Measurements from ENCODE around the gene PDE2A. TPM values are rescaled to one million over a fixed set of nuclear protein-coding genes. Genes with fewer than 3 reads are reported as not detected.

PDE2A gene
- total RNA-seq, 2 donors from 2014 or later = 3.7 to 13.3 TPM

DNA sequence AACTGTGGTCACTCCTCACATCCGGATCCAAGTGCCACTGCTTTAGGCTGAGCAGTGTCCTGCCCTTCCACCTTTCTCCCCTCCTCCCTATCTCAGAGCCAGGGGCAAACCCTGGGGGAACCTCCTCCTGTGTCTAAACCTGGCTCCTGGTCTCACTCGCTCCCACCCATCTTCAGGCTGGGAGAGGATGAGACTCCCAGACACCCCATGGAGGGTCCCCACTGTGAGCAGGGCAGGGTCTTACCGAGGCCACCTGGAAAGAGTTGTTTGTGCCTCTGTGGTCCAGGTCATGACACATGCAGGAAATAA, 93.6 kb downstream of the PDE2A start:
- peak; percentile 39 for DNase-seq
- Mint-ChIP-seq H3K27me3 (ENCODE audit: insufficient read depth) (peaks cover 31% of the 10 kb centered on the region), H3K27ac (no peak overlapping the region), H3K4me1 (no peaks in the 10 kb centered on the region), H3K4me3 (no peak overlapping the region), H3K36me3 (ENCODE audit: low read depth) (no peaks in the 10 kb centered on the region), H3K9me3 (no peaks in the 10 kb centered on the region)
- Histone ChIP-seq H3K4me3 (ENCODE audit: low read length) (no peak overlapping the region), H3K9me3 (ENCODE audit: control insufficient read depth, low read length) (no peaks in the 10 kb centered on the region), H3K27me3 (ENCODE audit: control insufficient read depth, insufficient read depth, low read length, poor library complexity, severe bottlenecking) (peaks cover 40% of the 10 kb centered on the region), H3K9ac (ENCODE audit: extremely low read depth, low read length, poor library complexity, severe bottlenecking) (no peak overlapping the region), H3K4me1 (ENCODE audit: control insufficient read depth, insufficient read depth, low read length) (no peaks in the 10 kb centered on the region), H3K27ac (ENCODE audit: low read depth, low read length) (no peak overlapping the region), H3K36me3 (ENCODE audit: control insufficient read depth, insufficient read depth, low read length) (no peaks in the 10 kb centered on the region)
- 63 to 80% methylated on average over 2 to 3 of the region's 3 CpGs for WGBS, 2 experiments (ENCODE audit: insufficient coverage in 1 of 2, insufficient read length in 1 of 2)
- TF ChIP-seq, protein P1, sequence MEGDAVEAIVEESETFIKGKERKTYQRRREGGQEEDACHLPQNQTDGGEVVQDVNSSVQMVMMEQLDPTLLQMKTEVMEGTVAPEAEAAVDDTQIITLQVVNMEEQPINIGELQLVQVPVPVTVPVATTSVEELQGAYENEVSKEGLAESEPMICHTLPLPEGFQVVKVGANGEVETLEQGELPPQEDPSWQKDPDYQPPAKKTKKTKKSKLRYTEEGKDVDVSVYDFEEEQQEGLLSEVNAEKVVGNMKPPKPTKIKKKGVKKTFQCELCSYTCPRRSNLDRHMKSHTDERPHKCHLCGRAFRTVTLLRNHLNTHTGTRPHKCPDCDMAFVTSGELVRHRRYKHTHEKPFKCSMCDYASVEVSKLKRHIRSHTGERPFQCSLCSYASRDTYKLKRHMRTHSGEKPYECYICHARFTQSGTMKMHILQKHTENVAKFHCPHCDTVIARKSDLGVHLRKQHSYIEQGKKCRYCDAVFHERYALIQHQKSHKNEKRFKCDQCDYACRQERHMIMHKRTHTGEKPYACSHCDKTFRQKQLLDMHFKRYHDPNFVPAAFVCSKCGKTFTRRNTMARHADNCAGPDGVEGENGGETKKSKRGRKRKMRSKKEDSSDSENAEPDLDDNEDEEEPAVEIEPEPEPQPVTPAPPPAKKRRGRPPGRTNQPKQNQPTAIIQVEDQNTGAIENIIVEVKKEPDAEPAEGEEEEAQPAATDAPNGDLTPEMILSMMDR (conservative IDR thresholded peaks at IDR 0.05) = no peak

DNA sequence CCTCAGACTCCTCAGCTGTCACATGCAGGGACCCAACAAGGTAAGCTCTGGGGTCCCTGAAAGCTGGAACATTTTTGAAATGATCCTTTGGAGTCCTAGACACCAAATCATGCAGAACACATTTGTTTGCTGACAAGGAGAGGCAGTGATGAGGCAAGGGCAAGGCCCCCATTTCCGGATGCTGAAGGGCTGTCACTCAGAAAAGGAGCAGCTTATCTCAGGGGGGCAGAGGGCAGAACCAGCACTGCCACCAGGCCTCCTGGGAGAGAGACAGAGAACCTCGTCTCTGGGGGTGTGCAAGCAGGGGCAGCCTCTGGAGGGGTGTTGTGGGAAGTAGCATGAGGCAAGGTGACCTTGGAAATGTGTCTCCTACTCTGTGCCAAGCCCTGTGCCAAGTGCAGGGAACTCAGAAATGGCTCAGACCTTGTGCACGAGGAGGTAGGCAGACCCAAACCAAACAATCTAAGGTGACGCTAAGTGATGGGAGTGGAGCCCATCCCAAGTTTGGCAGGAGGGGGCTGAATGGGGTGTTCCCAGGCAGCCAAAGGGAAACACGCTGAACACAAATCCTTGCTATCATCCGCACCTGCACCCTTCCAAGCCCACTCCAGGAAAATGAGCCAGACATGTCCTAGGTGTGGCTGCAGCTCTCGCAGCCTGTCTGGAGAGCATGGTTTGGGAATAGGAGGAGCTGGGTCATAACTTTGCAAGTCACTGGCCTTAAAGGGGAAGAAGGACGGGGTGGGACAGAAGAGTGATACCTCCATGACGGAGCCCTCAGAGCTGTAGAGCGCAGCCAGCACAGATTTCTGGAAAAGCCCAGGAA, 94.2 kb downstream of the PDE2A start:
- Histone ChIP-seq H3K36me3 (ENCODE audit: control insufficient read depth, insufficient read depth, low read length) (no peaks in the 10 kb centered on the region), H3K27me3 (ENCODE audit: control insufficient read depth, insufficient read depth, low read length, poor library complexity, severe bottlenecking) (peaks cover 35% of the 10 kb centered on the region), H3K9me3 (ENCODE audit: control insufficient read depth, low read length) (no peaks in the 10 kb centered on the region), H3K4me1 (ENCODE audit: control insufficient read depth, insufficient read depth, low read length) (no peaks in the 10 kb centered on the region), H3K4me3 (ENCODE audit: low read length) (no peak overlapping the region), H3K9ac (ENCODE audit: extremely low read depth, low read length, poor library complexity, severe bottlenecking) (no peak overlapping the region), H3K27ac (ENCODE audit: low read depth, low read length) (no peak overlapping the region)
- no peaks in the 10 kb centered on the region for H3K9me3 Mint-ChIP-seq
- peak; percentile 33 for DNase-seq
- 88 to 93% methylated on average over 10 of the region's 10 CpGs for WGBS, 2 experiments (ENCODE audit: insufficient coverage in 1 of 2, insufficient read length in 1 of 2)
- H3K27ac Mint-ChIP-seq = no peak overlapping the region
- H3K36me3 Mint-ChIP-seq (ENCODE audit: low read depth) = no peaks in the 10 kb centered on the region
- no peak overlapping the region for H3K4me3 Mint-ChIP-seq
- H3K27me3 Mint-ChIP-seq (ENCODE audit: insufficient read depth) = peaks cover 25% of the 10 kb centered on the region
- TF ChIP-seq, protein P1 (conservative IDR thresholded peaks at IDR 0.05) = no peak
- no peaks in the 10 kb centered on the region for H3K4me1 Mint-ChIP-seq

DNA sequence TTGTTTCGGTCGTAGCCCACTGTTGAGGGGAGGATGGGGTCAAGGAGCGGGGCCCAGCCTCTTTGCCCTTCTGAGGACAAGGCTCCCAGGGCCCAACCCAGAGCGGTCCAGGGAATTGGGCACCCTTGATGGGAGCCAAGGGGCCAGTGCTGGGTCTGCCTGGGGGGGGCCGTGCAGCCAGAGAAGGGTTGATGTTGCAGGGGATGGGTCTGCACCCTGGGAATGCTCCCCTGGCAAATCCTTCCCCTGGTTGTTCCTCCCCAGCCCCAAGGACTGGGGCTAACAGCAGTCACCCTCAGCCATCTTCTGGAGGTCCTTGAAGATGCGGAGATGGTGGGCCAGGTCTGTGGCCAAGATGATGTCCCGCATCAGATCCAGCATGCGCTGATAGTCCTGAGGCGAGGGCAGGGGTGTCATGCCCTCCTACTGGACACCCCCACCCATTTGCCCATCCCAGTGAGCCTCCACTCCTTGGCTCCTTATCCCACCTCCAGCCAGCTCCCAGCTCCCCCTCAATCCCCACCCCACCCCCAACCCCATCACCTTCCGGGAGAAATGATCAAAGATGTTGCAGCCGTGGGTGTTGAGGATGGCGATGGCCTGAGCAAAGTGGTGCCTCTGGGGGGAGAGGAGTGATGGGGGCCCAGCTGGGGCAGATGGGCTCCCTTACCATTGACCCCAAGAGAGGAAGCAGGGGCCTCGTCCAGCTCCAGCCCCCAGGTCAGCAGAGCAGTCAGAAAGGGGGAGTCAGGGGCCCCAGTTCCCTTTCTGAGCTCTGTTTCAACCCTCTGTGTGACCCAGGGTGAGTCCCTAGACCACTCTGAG, 95.0 kb downstream of the PDE2A start:
- no peaks in the 10 kb centered on the region for H3K4me1 ChIP-seq (ENCODE audit: control insufficient read depth, insufficient read depth, low read length)
- H3K27ac ChIP-seq (ENCODE audit: low read depth, low read length) = no peak overlapping the region
- TF ChIP-seq, protein P1 (conservative IDR thresholded peaks at IDR 0.05) = no peak
- H3K9me3 ChIP-seq (ENCODE audit: control insufficient read depth, low read length) = no peaks in the 10 kb centered on the region
- WGBS, 2 experiments (ENCODE audit: insufficient coverage in 1 of 2, insufficient read length in 1 of 2) = 87 to 100% methylated on average over 4 to 13 of the region's 13 CpGs
- no peaks in the 10 kb centered on the region for H3K36me3 Mint-ChIP-seq (ENCODE audit: low read depth)
- H3K27me3 ChIP-seq (ENCODE audit: control insufficient read depth, insufficient read depth, low read length, poor library complexity, severe bottlenecking) = peaks cover 26% of the 10 kb centered on the region
- H3K27ac Mint-ChIP-seq = no peak overlapping the region
- H3K36me3 ChIP-seq (ENCODE audit: control insufficient read depth, insufficient read depth, low read length) = no peaks in the 10 kb centered on the region
- H3K4me3 ChIP-seq (ENCODE audit: low read length) = no peak overlapping the region
- H3K4me3 Mint-ChIP-seq = no peak overlapping the region
- peaks cover 6% of the 10 kb centered on the region for H3K4me1 Mint-ChIP-seq
- no peaks in the 10 kb centered on the region for H3K9me3 Mint-ChIP-seq
- peaks cover 18% of the 10 kb centered on the region for H3K27me3 Mint-ChIP-seq (ENCODE audit: insufficient read depth)
- DNase-seq = peak; percentile 24
- H3K9ac ChIP-seq (ENCODE audit: extremely low read depth, low read length, poor library complexity, severe bottlenecking) = no peak overlapping the region

Data from endodermal cell (in vitro differentiated cells).